GM23338 (cell line): ENCODE measurements around the gene HK2.

Experiments
- CREB1 ChIP-seq: fragments of 250-450 bp; sonication (Bioruptor Pico); IDR thresholded peaks from 2 replicates; pipeline ENCODE4 v1.5.0; 2020; ENCODE audit warnings: low read depth, mild to moderate bottlenecking, moderate library complexity
- EZH2 ChIP-seq: fragments of 200-600 bp; sonication (generic); IDR thresholded peaks from one replicate; pipeline ENCODE4 v1.8.0; 2017; ENCODE audit warnings: antibody characterized with exemption, mild to moderate bottlenecking, low read depth; ENCODE audit not compliant: unreplicated experiment
- EZH2phosphoT487 ChIP-seq: fragments of 200-600 bp; sonication (generic); IDR thresholded peaks from one replicate; pipeline ENCODE4 v1.8.1; 2018; ENCODE audit warnings: antibody characterized with exemption; ENCODE audit not compliant: unreplicated experiment
- JUNB ChIP-seq: IDR thresholded peaks from one replicate; pipeline ENCODE4 v1.6.1; 2016; ENCODE audit warnings: antibody characterized with exemption; ENCODE audit not compliant: unreplicated experiment
- NANOG ChIP-seq: IDR thresholded peaks from 2 replicates; pipeline ENCODE4 v1.6.1; 2016; ENCODE audit warnings: antibody characterized with exemption, borderline replicate concordance
- POLR2AphosphoS5 ChIP-seq: IDR thresholded peaks from 2 replicates; pipeline ENCODE4 v1.6.1; 2016; ENCODE audit warnings: antibody characterized with exemption, low read depth
- STAT1 ChIP-seq: IDR thresholded peaks from one replicate; pipeline ENCODE4 v1.6.1; 2016; ENCODE audit warnings: antibody characterized with exemption; ENCODE audit not compliant: unreplicated experiment
- ZNF114 ChIP-seq: fragments of 250-450 bp; sonication (Bioruptor Pico); IDR thresholded peaks from 2 replicates; pipeline ENCODE4 v1.5.0; 2020; ENCODE audit warnings: mild to moderate bottlenecking, moderate library complexity
- ZNF331 ChIP-seq: fragments of 250-450 bp; sonication (Bioruptor Pico); IDR thresholded peaks from 2 replicates; pipeline ENCODE4 v1.5.0; 2020; ENCODE audit warnings: low read depth, mild to moderate bottlenecking, moderate library complexity
- ZNF462 ChIP-seq: fragments of 250-450 bp; sonication (Bioruptor Pico); IDR thresholded peaks from 2 replicates; pipeline ENCODE4 v1.5.0; 2020; ENCODE audit warnings: mild to moderate bottlenecking, moderate library complexity
- TF ChIP-seq, protein P1 (sequence below), 2 experiments: fragments of 200-600 bp in 1 of 2; sonication (generic) in 1 of 2; conservative IDR thresholded peaks; 2 replicates each; pipeline versions ENCODE4 v1.5.1 to v1.6.1; 2016 to 2017; ENCODE audit warnings: antibody characterized with exemption in 2 of 2, low read depth in 2 of 2, mild to moderate bottlenecking in 2 of 2, moderate library complexity in 1 of 2
- TF ChIP-seq, protein P2 (sequence below): IDR thresholded peaks from one replicate; pipeline ENCODE4 v1.6.1; 2018; ENCODE audit warnings: antibody characterized with exemption; ENCODE audit not compliant: unreplicated experiment
- TF ChIP-seq, protein P3 (sequence below): IDR thresholded peaks from 2 replicates; pipeline ENCODE4 v1.6.1; 2016; ENCODE audit warnings: antibody characterized with exemption

DNA sequence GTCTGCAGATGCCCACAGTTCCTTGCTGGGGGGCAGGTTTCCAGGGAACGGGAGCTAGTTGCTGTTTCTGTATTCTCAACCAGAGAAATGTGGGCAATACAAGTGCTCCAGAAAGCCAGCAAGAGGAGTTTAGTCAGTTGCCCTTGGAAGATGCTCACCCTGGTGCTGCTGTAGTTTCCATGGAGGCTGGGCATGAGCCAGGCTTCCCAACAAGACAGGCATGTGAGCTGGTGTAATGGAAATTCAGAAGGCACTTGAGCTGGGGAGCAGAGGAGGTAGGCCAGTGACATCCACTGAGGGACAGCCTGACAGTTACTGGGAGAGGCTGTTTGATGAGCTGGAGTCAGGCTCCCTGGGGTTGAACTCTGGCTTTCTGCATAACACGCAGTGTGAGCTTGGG, 7.7 kb downstream of the HK2 start:
- TF ChIP-seq, protein P1, sequence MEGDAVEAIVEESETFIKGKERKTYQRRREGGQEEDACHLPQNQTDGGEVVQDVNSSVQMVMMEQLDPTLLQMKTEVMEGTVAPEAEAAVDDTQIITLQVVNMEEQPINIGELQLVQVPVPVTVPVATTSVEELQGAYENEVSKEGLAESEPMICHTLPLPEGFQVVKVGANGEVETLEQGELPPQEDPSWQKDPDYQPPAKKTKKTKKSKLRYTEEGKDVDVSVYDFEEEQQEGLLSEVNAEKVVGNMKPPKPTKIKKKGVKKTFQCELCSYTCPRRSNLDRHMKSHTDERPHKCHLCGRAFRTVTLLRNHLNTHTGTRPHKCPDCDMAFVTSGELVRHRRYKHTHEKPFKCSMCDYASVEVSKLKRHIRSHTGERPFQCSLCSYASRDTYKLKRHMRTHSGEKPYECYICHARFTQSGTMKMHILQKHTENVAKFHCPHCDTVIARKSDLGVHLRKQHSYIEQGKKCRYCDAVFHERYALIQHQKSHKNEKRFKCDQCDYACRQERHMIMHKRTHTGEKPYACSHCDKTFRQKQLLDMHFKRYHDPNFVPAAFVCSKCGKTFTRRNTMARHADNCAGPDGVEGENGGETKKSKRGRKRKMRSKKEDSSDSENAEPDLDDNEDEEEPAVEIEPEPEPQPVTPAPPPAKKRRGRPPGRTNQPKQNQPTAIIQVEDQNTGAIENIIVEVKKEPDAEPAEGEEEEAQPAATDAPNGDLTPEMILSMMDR (conservative IDR thresholded peaks at IDR 0.05; ENCODE audit: low read depth in 2 of 2) = no peak
- no peak for TF ChIP-seq EZH2
- TF ChIP-seq POLR2AphosphoS5 = no peak
- TF ChIP-seq CREB1 (CRISPR knock-in tag) = no peak
- TF ChIP-seq ZNF462 (CRISPR knock-in tag) = no peak
- TF ChIP-seq, protein P2, sequence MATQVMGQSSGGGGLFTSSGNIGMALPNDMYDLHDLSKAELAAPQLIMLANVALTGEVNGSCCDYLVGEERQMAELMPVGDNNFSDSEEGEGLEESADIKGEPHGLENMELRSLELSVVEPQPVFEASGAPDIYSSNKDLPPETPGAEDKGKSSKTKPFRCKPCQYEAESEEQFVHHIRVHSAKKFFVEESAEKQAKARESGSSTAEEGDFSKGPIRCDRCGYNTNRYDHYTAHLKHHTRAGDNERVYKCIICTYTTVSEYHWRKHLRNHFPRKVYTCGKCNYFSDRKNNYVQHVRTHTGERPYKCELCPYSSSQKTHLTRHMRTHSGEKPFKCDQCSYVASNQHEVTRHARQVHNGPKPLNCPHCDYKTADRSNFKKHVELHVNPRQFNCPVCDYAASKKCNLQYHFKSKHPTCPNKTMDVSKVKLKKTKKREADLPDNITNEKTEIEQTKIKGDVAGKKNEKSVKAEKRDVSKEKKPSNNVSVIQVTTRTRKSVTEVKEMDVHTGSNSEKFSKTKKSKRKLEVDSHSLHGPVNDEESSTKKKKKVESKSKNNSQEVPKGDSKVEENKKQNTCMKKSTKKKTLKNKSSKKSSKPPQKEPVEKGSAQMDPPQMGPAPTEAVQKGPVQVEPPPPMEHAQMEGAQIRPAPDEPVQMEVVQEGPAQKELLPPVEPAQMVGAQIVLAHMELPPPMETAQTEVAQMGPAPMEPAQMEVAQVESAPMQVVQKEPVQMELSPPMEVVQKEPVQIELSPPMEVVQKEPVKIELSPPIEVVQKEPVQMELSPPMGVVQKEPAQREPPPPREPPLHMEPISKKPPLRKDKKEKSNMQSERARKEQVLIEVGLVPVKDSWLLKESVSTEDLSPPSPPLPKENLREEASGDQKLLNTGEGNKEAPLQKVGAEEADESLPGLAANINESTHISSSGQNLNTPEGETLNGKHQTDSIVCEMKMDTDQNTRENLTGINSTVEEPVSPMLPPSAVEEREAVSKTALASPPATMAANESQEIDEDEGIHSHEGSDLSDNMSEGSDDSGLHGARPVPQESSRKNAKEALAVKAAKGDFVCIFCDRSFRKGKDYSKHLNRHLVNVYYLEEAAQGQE = no peak
- TF ChIP-seq EZH2phosphoT487 = no peak
- TF ChIP-seq ZNF331 = no peak
- TF ChIP-seq STAT1 = no peak
- TF ChIP-seq JUNB = no peak
- TF ChIP-seq ZNF114 (CRISPR knock-in tag) = no peak
- TF ChIP-seq, protein P3, sequence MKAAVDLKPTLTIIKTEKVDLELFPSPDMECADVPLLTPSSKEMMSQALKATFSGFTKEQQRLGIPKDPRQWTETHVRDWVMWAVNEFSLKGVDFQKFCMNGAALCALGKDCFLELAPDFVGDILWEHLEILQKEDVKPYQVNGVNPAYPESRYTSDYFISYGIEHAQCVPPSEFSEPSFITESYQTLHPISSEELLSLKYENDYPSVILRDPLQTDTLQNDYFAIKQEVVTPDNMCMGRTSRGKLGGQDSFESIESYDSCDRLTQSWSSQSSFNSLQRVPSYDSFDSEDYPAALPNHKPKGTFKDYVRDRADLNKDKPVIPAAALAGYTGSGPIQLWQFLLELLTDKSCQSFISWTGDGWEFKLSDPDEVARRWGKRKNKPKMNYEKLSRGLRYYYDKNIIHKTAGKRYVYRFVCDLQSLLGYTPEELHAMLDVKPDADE = no peak
- TF ChIP-seq NANOG = no peak
